ENCODE results near the gene OPTC.
"Not testable (repeated sequence)": the region's sequence is repeated elsewhere in the genome, so short reads cannot be mapped to it uniquely, and the experiment has no call there.

OPTC gene, protein sequence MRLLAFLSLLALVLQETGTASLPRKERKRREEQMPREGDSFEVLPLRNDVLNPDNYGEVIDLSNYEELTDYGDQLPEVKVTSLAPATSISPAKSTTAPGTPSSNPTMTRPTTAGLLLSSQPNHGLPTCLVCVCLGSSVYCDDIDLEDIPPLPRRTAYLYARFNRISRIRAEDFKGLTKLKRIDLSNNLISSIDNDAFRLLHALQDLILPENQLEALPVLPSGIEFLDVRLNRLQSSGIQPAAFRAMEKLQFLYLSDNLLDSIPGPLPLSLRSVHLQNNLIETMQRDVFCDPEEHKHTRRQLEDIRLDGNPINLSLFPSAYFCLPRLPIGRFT

DNA sequence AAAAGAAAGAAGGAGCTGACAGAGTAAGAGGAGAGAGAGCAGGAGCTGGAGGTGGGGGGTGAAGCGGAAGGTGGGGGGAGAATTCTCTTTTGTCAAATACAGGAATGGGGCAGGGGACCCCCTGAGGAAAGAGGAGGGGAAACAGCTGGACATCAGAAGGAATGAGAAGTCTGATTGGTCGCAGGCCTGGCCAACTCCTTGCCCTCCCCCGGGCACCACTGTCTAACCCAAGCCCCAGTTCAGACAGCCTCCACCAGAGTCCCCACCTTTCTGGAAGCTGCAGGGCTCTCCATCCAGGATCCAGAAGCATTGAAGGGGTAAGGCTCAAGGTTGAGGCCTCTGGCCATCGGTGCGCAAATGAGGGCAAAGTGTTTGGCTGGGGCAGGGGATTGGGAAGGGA lies at the start of gene OPTC:
OPTC (plus strand) TSS at position 253 of the 400 bp plus-strand sequence. CDS start 1,853 bp downstream, outside the sequence.
- no peak for DNase-seq (ENCODE audit: low read depth in 3 of 3)

DNA sequence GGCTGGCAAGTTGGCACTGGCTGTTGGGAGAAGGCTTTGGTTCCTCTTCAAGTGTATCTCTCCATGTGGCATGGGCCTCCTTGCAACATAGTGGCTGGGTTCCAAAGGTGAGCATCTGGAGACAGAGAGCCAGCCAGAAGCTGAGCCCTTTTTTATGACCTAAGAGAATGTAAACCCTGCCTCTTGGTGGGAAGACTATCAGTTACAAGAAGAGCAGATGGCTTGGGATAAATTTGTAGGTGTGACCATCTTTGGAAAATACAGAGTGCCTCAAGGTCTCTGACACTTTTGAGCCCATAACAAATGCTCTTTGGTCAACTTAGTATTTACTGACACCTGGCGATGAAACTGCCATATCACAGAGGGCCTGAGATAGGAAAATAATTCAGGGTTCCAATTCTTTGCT lies 49.8 kb upstream of the OPTC start:
- no peak for DNase-seq (ENCODE audit: low read depth in 3 of 3)

DNA sequence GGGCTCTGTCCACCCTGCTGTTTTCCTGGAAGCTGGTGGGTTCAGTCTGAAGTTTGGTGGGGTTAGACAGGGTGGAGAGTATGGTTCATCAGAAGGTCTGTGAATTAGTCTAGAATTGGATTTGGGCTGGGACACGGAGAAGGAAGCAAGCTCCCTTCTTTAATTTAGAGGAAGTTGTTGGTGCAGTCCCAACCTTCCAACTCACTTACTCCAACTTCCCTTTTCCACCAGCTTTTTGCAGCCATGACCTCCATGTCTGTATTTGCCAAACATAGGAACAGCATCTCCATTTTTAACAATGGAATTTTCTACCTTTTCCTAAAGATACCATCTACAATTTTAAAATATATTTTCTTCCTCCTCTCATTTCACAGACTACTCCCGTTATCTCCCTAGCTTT lies 46.8 kb upstream of the OPTC start:
- DNase-seq (ENCODE audit: low read depth in 3 of 3): no peak

DNA sequence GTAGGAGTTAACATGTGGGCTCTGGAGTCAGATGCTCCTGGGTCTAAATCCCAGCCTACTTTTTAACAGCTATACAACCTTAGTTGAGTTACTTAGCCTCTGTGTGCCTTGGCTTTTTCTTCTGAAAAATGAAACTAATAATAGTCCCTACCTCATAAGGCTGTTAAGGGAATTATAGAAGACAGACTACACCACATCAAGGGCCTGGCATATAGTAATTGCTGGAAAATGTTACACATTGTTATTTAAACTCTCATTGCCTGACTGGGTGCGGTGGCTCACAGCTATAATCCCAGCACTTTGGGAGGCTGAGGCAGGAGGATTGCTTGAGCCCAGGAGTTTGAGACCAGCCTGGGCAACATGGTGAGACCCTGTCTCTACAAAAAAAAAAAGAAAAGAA lies 46.4 kb upstream of the OPTC start:
- DNase-seq (ENCODE audit: low read depth in 3 of 3): not testable (repeated sequence)

DNA sequence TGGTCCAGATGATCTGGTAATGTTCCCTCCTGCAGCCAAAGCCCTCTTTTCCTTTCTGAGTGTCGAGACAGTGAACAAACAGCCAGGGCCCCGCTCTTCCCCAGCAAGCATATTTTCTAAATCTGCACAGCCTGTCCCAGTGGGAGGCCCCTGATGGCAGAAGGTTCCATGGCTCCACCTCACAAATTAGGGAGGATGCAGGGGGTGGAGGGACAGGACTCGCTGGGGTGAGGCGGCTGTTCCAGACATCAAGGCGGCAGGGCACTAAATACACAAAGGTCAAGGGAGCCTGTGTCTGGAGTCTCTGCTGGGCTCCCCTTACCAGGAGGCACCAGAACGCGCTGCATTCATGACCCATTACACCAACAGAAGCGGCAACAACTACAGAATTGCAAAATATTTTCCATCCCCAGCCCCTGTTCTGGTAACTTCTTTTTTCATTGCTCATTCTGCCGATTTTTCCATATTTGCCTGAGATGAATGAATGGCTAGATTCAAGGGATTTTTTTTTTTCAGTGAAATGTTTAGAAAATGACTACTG lies 45.4 kb upstream of the OPTC start:
- no peak for DNase-seq (ENCODE audit: low read depth in 3 of 3)

DNA sequence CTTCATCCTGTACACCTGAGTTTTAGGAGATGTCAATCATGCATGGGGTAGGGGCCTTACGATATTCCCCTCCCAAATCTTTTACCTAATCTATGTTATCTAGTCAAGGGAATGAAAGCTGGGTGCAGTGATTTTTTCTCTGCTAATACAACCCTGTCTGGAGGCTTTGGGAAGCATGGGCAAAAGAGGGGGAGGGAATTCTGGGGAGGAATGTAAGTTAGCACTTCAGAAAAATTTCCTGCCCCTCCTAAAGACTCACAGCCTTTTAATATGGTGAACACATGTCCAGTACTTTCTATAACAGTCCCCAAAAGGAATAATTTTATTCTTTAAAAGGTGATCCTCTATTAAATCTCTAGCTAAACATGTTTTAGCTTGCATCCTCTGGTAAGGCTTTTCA lies 44.0 kb upstream of the OPTC start:
- DNase-seq (ENCODE audit: low read depth in 3 of 3): no peak

DNA sequence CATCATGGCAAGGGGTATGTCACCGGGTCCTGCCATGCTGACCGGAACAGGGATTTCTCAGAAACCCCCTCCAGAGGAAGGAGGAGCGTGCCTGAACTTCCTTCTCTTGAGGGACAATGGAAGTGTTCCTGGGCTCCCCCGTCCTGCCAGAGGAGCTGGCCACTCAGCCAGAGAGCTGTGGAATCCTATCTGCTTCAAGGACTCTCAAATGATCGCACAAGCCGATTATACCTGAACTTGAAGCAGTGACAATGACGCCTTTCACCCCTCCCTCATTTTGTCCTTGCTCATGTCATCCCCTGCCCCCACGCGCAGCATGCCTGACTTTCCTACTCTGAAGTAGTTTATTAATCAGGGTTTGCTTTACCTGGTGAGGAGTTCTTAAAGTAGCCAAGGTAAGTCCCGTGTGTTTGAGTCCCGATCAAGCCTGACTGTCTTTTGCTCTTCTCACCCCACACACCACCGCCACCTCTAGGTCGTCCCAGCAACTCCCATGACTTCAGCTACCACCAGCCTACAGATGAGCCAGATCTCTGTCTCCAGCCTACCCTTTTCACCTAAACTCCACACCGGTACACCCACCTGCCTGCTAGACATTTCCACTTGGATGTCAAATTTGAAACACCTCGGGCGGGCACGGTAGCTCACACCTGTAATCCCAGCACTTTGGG lies 43.3 kb upstream of the OPTC start:
- DNase-seq (ENCODE audit: low read depth in 3 of 3): no peak

DNA sequence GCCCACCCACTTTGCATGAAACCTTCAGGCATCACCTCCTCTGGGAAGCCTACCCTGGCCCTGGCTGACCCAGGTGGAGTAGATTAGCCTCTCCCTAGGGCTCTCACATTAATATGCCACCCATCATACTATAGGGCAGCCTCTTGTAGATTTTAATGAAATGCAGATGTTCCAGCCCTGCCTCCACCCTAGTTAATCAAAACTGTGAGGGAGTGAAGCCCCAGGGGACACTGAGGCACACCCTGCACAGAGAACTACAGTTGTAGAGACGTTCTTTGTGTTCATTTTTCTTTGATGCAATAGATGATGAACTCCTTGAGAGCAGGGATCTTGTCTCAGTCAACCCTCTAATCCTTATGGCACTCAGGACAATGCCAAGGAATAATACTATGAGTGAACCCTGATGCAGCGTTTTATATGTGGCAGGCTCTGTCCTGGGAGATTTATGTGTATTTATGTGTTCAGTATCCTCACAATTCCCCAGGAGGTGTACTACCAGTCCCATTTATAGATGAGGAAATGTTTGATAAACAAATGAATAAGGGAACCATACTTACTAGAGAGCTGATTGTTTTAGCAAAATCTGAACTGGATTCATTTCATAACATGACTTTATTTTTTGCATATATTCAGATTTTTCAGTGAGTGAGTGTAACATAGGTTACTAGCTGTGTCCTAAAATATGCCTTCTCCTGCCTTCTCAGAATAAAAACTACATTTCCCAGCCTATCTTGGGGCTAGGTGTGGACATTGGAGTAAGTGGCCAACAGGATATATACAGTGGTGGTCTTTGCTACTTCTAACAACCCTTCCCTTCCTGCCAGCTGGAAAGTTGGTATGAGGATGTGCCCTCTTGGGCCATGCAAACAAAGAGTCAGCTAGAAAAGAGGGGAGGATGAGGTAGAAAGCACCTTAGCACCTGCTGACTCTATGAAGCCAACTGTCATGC lies 41.8 kb upstream of the OPTC start:
- DNase-seq (ENCODE audit: low read depth in 3 of 3): no peak

DNA sequence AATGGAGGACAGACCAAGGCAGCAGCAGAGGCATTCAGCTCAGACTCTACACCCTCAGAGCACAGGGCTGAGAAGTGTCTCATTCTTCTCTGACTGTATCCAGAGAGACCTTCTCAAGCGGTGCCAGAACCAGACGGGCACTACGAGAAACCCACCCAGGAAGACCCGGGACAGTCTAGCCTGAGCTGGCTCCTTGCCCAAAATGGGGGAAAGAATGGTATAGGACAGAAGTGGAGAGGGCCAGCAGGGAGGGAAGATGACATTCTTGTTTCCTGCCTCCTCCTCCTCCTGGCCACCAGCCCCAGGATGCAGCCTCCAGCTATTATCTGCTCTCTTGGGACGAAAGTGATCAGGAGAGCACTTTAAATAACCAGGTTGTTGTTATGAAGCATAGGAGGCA lies 40.9 kb upstream of the OPTC start:
- DNase-seq (ENCODE audit: low read depth in 3 of 3): no peak

DNA sequence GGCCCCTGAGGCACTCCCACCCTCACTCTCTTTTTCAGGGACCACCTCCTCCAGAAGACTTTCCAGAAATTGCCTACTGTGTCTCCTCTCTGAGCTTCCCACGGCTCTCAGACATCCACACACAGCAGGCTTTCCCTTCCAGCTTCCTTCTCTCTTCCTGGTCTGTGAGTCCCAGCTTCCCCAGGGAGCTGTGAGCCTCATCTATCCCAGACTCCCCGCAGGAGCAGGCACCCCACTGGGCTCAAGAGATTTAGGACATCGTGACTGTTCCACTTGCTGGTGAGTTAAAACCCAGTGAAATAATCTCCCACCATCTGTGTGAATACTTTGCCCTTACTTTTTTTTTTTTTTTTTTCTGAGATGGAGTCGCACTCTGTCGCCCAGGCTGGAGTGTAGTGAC lies 40.3 kb upstream of the OPTC start:
- no peak for DNase-seq (ENCODE audit: low read depth in 3 of 3)

DNA sequence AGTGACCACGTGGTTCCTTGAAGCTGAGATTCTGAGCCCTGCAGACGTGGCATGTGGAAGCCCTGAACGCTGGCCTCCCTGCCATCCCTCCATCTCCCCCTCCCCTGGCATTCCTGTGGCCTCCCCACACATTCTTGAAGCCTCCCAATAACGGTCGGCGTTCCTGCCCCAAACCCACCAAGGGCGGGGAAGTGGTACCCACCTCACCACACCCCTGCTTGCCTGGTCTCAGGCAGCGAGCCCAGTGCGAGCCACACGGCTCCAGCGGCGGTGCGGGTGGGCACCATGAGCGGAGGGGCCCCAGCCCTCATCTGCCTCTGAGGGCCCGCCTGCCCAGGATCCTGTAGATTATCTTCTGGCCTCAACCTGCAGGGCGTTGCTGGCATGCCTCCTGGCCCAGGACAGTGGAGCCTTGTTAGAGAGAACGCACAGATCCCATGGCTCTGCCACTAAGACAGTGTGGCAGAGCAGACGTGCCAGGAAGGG lies 38.9 kb upstream of the OPTC start:
- no peak for DNase-seq (ENCODE audit: low read depth in 3 of 3)

DNA sequence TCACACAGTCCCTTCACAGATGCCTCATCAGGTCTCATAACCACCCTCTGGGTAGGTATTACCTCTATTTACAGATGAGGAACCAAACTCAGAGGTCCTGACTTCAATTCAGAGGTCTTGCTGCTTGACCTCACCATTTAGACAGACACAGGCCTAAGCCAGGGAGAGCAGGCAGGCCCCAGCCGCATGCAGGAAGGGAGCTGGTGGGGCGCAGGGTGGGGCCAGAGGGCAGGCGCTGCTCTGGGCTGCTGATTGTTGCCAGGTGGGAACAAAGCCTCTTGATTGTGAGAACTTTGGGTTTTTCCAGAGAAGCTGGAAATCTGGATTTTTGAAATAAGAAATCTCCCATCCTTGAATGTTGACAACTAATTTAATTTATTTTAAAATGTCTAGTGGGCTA lies 38.2 kb upstream of the OPTC start:
- DNase-seq (ENCODE audit: low read depth in 3 of 3): no peak

DNA sequence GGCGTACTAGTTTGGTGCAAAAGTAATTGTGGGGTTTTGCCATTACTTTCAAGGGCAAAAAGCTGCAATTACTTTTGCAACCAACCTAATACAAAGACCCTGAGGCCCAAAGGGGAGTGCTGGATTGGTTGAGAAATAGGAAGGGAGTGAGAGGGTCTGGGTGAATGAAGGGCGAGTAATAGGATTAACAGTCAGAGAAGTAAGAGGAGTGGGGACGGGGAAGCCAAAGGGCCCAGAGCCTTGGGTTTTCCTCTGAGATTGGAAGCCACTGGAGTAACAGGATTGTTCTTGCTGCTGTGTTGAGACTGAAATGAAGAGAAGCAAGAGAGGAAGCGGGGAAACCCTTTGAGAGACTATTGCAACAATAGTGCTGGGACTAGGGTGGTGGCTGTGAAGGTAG lies 37.4 kb upstream of the OPTC start:
- no peak for DNase-seq (ENCODE audit: low read depth in 3 of 3)

DNA sequence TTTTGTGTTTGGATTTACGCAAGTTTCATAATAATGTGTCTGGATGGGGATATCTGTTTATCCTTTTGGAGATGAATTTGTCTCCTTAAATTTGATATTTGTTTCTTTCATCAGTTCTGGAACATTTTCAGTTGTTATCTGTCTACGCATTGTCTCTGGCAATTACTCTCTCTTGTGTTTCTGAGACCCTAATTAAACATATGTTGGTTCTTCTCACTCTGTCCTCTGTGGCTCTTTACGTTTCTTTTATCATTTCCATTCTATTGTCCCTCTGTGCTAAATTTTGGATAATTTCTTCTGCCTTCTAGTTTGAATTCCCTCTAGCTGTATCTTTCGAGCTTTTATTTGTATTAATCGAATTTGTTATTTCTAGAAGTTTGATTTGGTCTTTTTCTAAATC lies 35.9 kb upstream of the OPTC start:
- DNase-seq (ENCODE audit: low read depth in 3 of 3): no peak

DNA sequence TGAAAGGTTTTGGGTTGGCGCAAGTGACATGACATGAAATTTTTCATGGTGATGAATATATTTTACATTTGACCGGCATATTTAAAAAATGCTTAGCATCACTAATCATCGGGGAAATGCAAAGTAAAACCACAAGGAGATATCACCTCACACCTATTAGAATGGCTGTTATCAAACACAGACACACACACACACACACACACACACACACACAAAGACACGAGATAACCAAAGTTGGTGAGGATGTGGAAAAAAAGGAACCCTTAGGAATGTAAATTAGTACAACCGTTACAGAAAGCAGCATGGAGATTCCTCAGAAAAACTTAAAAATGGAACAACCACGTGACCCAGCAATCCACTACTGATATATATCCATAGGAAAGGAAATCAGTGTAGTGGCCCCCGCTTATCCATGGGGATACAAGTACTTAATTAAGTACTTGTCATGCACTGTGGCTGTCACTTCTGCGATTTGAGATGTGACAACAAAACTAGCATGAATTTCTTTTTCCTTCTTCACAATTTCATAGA lies 34.2 kb upstream of the OPTC start:
- DNase-seq (ENCODE audit: low read depth in 3 of 3): no peak

DNA sequence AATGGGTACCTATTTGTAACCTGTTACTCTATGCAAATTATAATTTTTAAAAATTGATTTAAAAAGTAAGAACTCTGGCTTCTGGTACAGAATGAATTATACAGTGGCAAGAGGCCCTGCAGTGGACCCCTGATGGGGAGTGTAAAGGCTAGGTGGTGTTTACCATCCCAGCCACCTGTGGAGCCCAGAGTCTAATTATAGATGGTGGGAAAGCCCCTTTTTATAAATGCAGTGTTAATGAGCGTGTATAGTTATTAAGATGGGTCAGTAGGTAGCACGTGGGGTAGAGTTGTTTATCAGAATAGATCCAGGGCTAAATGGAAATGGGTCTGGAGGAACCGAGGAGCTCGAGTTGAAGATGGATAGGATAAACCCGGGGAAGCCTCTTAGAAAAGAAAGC lies 32.2 kb upstream of the OPTC start:
- no peak for DNase-seq (ENCODE audit: low read depth in 3 of 3)

DNA sequence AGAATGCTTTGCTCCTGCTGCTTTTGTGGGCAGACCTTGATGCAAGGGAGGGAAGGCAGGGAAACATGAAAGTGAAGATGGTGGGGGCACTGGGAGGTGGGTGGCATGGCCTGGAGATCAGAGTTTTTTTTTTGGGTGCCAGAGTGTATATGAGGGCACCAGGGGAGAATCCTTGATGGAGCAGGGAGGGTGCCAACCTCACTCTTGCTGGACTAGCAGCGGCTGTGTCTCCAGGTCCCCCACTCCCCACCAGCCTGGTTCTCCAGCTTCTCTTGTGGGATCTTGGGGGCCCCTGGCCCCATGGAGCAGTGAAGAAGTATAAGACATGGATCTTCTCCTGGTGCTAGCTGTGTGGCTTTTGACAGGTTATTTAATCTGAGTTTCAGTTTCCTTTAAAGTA lies 31.8 kb upstream of the OPTC start:
- no peak for DNase-seq (ENCODE audit: low read depth in 3 of 3)

DNA sequence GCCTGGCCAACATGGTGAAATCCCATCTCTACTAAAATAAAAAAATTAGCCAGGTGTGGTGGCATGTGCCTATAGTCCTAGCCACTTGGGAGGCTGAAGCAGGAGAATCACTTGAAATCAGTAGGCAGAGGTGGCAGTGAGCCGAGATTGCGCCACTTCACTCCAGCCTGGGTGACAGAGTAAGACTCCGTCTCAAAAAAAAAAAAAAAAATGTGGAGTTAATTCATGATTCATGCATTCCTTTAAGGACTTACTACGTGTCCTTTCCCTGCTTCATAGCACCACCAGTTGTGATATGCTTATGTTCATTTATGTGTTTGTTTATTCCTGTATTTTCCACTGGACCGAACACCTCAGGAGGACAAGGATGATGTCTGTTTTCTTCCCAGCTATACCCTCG lies 31.1 kb upstream of the OPTC start:
- no peak for DNase-seq (ENCODE audit: low read depth in 3 of 3)

DNA sequence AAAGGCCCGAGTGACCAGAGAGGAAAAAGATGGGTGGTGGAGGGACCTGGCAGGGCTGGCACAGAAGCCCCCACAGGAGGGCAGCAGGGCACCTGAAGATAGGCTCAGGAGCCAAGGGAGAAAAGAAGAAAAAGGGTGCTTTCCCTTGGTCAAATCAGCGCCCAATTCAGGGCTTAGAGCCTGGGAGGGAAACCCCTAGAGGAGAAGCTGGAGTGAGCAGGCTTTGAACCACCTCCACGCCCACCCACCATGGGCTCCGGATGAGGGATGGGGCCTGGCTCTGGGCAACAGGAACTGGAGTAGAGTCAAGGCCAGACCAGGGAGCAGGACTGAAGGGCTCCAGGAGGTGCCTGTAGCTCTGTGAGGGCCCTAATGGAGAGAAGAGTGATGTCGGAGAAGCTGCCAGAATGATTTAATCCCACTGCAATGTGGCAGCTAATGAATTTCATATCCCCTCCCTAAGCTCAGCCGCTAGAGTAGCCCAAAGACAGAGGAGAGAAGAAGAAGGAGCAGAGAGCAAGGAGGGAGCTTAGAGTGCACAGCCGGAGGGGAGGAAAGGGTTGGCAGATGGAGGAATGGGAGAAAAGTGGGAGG lies 30.4 kb upstream of the OPTC start:
- no peak for DNase-seq (ENCODE audit: low read depth in 3 of 3)

DNA sequence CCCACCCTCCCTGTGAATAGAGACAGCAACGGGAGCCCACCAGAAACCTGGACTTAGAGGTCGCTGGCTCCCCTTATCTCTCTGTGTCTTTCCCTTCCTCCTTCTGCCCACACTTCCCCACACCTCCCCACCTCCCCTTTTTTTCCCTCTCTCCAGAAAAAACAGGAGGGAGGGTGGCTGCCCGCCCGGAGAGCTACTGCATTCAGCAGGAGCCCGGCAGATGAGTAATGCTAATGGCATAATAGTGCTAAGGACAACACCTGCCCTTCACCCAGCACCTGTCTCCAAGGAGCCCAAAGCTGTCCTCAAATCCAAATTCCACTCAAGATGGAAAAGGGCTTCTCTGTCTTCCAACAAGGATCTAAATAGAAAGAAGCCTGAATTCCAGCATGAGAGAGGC lies 29.7 kb upstream of the OPTC start:
- no peak for DNase-seq (ENCODE audit: low read depth in 3 of 3)

DNA sequence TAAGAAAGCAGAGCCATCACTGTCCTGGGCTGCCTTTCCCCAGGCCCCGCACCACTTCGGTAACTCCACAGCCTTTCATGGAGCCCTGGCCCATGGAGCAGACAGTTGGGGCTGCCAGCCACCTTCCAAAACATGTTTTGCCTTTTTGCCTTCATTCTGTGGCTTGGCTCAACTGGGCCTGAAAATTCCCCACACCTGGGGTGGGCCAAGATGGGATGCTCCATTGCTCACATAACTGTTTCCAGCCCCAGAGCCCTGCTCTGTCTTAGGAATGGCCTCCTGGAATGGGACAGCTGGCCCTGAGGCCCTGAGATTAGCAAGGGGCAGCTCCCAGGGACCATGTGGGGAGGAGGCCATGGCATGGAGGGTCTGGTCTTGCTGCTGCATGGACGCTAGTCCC lies 29.2 kb upstream of the OPTC start:
- no peak for DNase-seq (ENCODE audit: low read depth in 3 of 3)

Measured in stimulated activated CD4-positive, alpha-beta T cell treated with anti-CD3 and anti-CD28 coated beads, TNF-alpha, amount 100 ng/mL, for 4 hours (primary cell).